Thyroid gland (tissue), 4 donors: ENCODE measurements around the gene LOXL1.

Source experiments
- POLR2A ChIP-seq, 2 donors: fragments of 450-650 bp; IDR thresholded peaks; one replicate each; pipeline ENCODE4 v1.6.1; 2017; ENCODE audit warnings: antibody characterized with exemption in 2 of 2, mild to moderate bottlenecking in 2 of 2, moderate library complexity in 1 of 2
- TF ChIP-seq, protein P1 (sequence below), 6 experiments: fragments of 200-600 bp in 3 of 6; fragments of 450-650 bp in 3 of 6; sonication (generic) in 3 of 6; IDR thresholded peaks; one replicate each; pipeline ENCODE4 v1.5.1; 2016 to 2019; ENCODE audit warnings: antibody characterized with exemption in 6 of 6, mild to moderate bottlenecking in 2 of 6, inconsistent platforms in 1 of 6, moderate library complexity in 1 of 6

DNA sequence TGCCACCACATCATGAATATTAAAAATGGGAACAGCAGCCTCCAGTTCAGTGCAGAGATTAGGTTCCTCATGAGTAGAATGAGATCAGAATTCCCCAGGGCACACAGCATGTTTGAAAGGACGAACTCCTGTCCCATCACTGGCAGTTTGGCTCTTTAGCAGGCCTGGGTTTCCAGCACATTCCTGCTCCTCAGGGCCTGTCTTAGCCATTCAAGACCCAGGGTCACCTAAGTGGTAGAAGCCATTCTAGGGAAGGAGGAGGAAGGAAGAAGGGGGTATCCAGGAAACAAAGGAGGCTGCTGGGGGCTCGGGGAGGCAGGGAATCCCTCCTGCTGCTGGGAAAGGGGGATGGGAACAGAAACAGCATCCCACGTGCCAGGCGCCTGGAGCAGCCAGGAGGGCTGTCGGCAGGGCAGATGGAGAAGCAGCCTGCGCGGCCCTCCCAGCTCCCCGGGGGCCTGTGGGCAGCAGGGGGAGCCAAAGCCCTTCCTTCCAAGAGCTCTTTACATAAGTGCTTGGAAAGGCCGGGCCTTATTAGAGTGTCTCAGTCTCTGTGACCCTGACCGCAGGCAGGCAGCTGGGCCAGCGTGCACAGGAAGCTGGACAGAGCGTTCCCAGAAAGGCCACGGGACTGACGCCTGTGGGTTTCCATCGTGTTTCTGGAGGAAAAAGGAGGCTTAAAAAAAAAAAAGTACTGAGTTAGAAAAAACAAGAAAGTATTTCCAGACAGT is 24.7 kb downstream of the LOXL1 start:
- no peak for TF ChIP-seq POLR2A (IDR thresholded peaks at IDR 0.05)
- TF ChIP-seq, protein P1, sequence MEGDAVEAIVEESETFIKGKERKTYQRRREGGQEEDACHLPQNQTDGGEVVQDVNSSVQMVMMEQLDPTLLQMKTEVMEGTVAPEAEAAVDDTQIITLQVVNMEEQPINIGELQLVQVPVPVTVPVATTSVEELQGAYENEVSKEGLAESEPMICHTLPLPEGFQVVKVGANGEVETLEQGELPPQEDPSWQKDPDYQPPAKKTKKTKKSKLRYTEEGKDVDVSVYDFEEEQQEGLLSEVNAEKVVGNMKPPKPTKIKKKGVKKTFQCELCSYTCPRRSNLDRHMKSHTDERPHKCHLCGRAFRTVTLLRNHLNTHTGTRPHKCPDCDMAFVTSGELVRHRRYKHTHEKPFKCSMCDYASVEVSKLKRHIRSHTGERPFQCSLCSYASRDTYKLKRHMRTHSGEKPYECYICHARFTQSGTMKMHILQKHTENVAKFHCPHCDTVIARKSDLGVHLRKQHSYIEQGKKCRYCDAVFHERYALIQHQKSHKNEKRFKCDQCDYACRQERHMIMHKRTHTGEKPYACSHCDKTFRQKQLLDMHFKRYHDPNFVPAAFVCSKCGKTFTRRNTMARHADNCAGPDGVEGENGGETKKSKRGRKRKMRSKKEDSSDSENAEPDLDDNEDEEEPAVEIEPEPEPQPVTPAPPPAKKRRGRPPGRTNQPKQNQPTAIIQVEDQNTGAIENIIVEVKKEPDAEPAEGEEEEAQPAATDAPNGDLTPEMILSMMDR (IDR thresholded peaks at IDR 0.05) = peak; percentile 41 to 83 (median 69)
